Renal cortex interstitium (tissue), 15 donors: ENCODE results near the gene RECQL5. TPM values are rescaled to one million over a fixed set of nuclear protein-coding genes. Genes with fewer than 3 reads are reported as not detected.
A peak's percentile ranks its signal among the peaks of the same experiment; 100 is the strongest.

Source experiments
- DNase-seq, 11 donors: peaks; one replicate each; pipeline ENCODE4 v3.0.0-alpha.2; 2013; ENCODE audit warnings: low read depth in 9 of 11, low spot score in 4 of 11; ENCODE audit errors: extremely low read depth in 1 of 11
- long read RNA-seq, 16 experiments: transcript quantifications; one replicate each; lab custom pipeline, GENCODE V29; 2026
- polyA plus RNA-seq, 3 donors: library from polyadenylated mRNA; unstranded; fragments of 120-200 nt; gene quantifications; one replicate each; pipeline ENCODE4 v1.2.1, GENCODE V29; 2013; ENCODE audit not compliant: insufficient read length in 3 of 3

Gene RECQL5
- 10 to 100 TPM; 34.6 to 52.3 (median 44.1) TPM for polyA plus RNA-seq
- long read RNA-seq, donor 1, partial matches to known transcripts: 0 of 2 reads
- long read RNA-seq, donor 1, other reads (novel, unspliced or antisense): 0 of 2 reads
- long read RNA-seq, donor 2: 0 reads
- long read RNA-seq, donor 3, partial matches to known transcripts: 77 of 121 reads
- long read RNA-seq, donor 3, other reads (novel, unspliced or antisense): 39 of 121 reads
- long read RNA-seq, donor 4, partial matches to known transcripts: 54 of 102 reads
- long read RNA-seq, donor 4, other reads (novel, unspliced or antisense): 48 of 102 reads
- long read RNA-seq, donor 5: 0 reads
- long read RNA-seq, donor 6, partial matches to known transcripts: 50 of 72 reads
- long read RNA-seq, donor 6, other reads (novel, unspliced or antisense): 20 of 72 reads
- long read RNA-seq, donor 7, partial matches to known transcripts: 0 of 2 reads
- long read RNA-seq, donor 7, other reads (novel, unspliced or antisense): 0 of 2 reads
- long read RNA-seq, donor 8: 0 reads
- long read RNA-seq, donor 9: 0 reads
- long read RNA-seq, donor 10, partial matches to known transcripts: 21 of 23 reads
- long read RNA-seq, donor 10, other reads (novel, unspliced or antisense): 0 of 23 reads
- long read RNA-seq, donor 11, partial matches to known transcripts: 0 of 3 reads
- long read RNA-seq, donor 11, other reads (novel, unspliced or antisense): 0 of 3 reads
- long read RNA-seq, donor 12, partial matches to known transcripts: 25 of 26 reads
- long read RNA-seq, donor 12, other reads (novel, unspliced or antisense): 0 of 26 reads
- long read RNA-seq, donor 13: 0 reads
- long read RNA-seq, donor 14, partial matches to known transcripts: 79 of 79 reads
- long read RNA-seq, donor 14, other reads (novel, unspliced or antisense): 0 of 79 reads
- long read RNA-seq, donor 15, partial matches to known transcripts: 0 of 1 reads
- long read RNA-seq, donor 15, other reads (novel, unspliced or antisense): 0 of 1 reads
- long read RNA-seq, donor 16, partial matches to known transcripts: 123 of 254 reads
- long read RNA-seq, donor 16, other reads (novel, unspliced or antisense): 122 of 254 reads

DNA sequence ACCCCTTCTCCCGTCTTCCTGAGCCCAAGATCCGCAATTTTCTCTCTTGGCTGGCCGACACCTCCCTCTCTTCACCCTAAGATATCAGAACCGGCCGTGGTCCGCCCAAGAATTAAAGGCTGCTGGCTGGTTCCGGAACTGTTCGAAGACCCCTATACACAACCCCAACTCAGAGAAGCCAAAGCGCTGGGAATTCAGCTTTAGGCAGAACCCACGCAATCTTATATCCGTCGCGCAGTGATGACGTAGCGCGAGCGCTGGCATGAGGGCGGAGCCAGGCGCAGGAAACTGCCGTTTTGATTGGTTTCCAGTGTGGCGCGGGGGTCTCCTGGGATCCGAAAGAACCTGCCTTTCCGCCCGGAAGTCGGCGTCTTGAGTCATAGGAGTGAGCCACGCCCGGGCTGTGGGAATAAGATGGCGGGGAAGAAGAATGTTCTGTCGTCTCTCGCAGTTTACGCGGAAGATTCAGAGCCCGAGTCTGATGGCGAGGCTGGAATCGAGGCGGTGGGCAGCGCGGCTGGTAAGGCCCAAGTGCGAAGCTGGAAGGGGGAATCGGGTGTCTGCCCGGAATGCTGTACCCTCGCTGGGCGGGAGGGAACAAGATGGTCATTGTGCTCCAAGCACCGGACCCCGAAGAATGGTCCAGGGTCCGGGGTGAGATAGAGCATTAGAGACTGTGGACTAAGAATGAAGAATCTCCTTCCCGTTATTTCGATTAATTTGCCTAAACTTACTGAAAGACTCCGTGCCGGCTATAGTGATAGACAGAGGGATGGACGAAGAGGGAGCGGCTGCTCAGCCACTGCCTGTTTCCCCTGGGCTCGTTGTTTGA is at the start of gene RECQL5, which contains the start of gene SAP30BP:
Gene RECQL5, minus strand, starts transcription at position 196 of the 832 bp plus-strand sequence. CDS start 597 bp downstream, outside the sequence.
Gene SAP30BP, plus strand, starts transcription at position 380 of the 832 bp plus-strand sequence. Its CDS starts 35 bp downstream, at position 415.
- peak; percentile 97 to 99 (median 98) for DNase-seq

DNA sequence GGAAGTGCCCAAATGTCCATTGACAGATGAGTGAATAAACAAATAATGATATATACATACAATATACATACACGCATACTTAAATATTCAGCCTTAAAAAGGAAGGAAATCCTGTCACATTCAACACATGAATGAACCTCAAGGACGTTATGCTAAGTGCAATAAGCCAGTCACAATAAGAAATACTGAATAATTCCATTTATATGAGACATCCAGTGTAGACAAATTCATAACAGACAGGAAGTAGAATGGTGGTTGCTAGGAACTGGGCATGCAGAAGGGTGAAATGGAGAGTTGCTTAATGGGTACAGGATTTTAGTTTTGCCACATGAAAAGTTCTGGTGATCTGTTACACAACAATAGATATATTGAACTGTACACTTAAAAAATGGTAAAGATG is 45.5 kb upstream of the RECQL5 start:
- no peak for DNase-seq

DNA sequence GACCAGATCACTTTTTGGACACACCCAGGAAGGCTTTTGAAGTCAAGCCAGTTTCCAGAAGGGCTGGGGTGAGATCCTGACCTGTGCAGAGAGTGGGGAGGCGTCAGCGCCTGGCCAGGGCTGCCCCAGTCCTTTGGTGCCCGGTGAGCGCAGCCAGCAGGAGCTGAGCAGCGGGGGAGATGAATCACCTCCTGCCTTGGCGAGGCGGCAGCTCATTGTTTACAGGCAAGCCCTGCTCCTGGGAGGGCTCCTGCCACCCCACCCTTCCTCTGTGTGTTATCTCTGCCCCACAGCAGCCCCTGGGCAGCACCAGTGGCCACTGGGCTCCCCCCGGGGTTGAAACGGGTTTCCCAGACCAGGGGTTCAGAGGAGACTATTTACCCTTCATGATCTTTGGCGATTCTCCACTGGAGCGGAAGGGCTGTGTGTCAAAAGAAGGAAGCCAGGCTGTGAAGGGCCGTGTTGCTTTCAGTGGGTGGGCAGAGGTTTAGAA is 40.2 kb upstream of the RECQL5 start:
- no peak for DNase-seq

DNA sequence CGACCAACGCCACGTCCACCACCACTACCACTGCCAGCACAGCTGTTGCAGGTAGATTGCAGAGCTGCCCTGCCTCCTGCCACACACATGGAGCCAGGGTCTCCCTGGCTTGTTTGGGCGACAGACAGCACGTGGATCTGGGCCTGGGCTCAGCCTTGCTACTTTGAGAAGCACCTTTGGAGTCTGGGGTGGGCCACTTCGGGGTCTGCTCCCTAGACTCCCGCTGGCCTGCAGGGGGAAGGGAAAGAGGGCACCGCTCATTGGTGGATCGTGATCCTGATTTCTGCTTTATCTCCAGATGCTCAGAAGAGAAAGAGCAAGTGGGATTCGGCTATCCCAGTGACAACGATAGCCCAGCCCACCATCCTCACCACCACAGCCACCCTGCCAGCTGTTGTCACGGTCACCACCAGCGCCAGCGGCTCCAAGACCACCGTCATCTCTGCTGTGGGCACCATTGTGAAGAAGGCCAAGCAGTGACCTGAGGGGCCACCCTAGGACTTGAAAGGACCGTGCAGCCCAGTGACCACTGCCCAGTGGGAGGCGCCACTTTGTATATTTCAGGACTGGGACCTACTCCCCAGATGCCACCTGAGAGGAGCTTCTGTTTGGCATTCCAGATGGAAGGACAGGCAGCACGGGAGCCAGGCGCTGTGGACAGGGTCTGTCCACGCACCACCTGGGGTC is 39.2 kb upstream of the RECQL5 start:
- no peak for DNase-seq

DNA sequence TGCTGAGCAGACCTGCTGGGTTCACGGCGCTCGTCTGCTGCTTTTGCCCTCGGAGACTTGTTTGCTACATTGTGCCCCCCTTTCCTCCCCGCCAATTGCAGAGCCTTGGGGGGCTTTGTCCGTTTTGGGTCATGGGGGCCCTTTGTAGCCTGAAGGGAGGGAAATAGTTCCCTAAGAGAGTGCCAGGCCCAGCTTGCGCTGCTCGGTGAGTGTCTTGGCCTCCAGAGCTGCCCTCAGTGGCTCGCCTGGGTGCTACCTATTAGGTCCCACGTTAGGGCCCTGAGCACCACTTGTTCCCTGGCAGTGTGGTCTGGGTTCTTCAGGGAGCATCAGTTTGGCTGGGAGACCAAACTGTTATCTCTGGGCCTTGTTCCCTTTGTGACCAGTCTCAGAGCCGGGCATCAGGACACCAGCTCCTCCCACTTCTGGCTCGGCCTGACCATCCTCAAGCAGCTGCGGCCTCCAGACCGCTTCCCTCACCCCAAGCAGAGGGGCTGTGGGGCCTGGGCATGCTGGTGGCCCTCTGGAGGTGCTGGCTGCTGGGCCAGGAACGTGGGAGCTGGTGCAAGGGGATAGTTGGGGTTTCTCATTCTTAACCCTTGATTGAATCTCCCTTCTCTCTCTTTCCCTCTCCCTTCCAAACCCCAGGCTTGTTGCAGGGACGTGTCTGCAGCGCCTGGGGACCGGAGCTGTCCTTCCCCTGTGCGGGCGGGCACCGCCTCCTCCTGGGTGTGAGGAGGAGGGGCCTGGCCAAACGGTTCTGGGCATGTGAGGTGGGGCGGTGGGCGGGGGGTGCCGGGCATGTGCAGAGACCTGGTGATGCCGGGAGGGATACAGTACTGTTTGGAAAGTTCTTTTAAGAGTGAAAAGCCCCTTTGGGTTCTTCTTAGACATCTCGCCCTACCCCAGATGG is 38.3 kb upstream of the RECQL5 start:
- DNase-seq: no peak

DNA sequence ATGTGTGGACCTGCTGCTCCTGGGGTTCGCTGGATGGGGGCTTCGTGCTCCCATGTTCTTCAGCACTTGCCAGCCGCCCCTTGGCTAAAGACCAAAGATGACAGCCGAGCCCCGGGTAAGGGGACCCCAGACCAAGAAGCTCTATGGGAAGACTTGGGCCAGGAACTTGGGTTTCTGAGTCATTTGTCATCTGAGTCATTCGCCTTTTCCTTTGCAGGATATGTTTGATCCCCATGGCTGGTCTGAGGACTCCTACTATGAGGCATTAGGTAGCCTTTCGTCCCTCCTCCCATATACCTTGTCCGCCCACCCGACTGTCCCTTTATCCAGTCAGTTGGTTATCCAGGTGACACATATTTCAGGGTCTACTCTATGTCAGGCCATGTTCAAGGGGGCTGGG is 36.6 kb upstream of the RECQL5 start:
- DNase-seq: no peak

DNA sequence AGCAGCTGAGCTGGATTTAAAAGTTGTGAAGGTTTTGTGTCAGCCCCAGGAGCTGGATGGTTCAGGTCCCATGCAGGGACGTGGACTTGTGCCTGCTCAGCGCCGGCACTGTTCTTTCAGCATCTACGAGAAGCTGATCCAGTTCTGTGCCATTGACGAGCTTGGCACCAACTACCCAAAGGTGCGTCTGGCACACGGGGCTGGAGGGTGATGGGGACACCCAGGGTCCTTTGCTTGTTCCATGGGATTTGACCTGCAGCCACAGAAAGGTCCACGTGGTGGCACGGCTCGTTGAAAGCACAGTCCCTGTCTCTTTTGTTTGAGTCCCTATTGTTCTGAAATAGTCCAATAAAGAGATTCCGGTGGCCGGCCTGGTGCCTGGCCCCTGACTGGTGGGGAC is 36.2 kb upstream of the RECQL5 start:
- no peak for DNase-seq

DNA sequence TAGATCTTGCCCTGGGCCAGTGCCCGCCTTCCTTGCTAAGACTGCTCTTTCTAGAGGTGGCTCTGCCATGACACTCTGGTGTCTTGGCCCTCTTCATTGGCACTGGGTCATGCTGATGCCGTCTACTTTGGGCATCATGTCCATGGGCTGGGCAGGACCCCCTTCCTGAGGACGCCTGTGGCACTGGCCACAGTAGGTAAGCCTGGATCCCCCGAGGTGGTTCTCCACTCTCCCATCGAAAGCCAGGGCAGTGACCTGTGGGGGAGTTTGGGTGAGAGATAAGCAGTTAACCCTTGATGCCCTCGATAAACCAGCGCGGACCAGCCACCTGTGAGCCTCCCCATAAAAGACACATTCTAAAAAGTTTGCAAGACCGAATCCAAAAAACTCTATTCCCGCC is 34.3 kb upstream of the RECQL5 start:
- DNase-seq: no peak

DNA sequence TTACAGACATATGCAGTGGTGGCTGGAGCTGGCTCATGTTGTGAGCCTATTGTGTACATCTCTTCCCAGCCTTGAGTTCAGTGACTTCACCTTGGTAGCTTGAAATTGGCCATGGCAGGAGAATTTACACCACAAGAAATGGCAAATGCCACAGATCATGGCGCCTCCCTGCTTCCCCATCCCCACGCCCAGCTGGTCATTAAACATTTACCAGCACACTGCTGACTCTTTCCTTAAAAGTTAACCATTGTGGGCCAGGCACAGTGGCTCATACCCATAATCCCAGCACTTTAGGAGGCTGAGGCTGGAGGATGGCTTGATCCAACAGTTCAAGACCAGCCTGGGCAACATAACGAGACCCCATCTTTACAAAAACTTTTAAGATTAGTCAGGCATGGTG is 31.7 kb upstream of the RECQL5 start:
- DNase-seq: no peak

DNA sequence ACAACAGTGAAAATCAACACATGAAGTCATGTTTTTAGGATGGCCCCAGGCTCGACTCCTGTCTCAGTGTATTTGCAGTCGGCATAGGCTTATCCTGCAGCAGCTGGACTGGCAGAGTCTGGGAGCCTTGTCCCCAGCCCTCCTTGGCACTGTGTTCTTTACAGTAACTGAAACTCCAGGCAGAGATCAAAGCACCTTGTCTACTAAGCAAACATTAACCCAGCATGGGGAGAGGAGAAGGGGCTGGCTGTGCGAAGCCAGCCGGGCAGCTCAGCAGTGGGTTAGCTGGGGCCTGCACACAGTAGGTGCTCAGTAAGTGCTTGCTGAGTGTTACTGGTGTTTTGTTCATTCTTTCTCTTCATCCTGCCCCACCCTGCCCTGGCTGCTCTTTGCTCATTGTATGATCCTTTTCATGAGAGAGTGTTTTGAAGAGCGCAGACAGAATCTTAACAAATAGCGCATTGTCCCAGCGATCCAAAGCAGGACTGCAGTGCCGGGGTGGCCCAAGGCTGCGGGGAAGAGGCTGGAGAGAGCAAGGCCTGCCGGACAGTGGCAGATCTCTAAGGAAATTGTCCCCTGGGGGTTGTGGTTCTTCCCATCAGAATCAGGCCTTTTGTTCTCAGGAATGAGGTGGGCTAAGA is 30.8 kb upstream of the RECQL5 start:
- no peak for DNase-seq

DNA sequence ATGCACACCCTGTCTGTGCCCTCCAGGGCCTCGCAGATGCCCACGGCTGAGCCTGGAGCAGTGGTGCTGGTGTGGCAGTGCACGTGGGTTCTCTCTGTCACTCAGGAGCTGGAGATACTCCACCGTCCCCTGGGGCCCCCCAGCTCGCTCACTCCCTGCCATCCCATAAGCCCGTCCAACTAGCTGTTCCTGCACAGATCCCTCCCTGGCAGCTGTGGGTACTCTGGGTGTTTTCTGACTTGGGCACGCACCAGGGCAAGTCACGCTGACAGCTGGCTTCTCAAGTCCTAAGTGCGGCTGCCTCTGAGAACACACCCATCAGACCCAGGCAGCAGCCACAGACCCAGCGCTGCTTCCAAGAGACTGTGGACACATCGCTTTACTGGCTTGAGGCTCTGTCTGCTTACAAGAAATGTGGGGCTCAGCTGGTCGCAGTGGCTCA is 28.9 kb upstream of the RECQL5 start:
- DNase-seq: no peak

DNA sequence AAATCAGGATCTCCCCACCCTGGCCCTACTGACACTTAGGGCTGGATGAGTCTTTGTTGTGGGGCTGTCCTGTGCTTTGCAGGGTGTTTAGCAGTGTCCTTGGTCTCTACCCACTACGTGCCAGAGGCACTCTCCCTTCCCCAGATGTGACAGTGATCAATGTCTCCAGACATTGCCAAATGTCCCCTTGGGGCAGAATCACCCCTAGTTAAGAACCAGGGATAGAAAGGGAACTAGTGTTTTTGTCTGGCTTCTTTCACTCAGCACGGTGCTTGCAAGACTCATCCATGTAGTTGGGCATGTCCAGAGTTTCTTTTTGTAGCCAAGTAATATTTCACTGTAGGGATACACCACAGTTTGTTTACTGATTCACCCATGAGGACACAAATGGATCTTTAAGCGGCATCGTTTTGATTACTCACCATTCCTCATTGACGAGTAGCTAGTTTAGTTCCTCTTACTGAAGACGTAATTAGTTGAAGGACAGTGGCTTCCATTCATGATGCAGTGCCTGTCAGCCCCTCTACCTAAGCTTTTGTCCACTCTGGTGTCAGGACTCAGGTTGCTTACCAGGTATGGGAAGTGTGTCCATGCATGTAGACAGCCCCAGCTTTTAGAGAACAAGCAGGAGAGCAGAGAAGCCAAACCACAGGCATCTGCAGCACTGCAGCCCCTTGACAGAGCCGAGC is 28.3 kb upstream of the RECQL5 start:
- DNase-seq: no peak

DNA sequence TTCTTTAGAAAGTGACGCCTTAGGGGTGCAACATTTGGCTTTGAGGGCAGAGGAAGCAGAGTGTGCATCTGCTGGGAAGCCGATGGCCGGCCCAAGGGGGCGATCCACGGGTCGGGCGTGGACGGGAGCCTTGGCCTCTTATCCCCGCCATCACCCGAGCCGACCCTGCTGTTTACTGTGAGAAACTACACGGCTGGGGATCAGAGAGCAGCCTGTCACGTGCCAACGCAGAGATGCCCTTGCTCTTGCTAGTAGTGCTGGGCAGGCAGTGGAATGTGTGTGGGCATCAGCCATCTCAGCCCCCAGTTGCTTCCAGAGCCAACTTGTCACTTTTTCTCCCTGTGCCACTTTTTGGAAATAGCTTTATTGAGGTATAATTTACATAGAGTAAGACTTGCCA is 27.6 kb upstream of the RECQL5 start:
- DNase-seq: no peak

DNA sequence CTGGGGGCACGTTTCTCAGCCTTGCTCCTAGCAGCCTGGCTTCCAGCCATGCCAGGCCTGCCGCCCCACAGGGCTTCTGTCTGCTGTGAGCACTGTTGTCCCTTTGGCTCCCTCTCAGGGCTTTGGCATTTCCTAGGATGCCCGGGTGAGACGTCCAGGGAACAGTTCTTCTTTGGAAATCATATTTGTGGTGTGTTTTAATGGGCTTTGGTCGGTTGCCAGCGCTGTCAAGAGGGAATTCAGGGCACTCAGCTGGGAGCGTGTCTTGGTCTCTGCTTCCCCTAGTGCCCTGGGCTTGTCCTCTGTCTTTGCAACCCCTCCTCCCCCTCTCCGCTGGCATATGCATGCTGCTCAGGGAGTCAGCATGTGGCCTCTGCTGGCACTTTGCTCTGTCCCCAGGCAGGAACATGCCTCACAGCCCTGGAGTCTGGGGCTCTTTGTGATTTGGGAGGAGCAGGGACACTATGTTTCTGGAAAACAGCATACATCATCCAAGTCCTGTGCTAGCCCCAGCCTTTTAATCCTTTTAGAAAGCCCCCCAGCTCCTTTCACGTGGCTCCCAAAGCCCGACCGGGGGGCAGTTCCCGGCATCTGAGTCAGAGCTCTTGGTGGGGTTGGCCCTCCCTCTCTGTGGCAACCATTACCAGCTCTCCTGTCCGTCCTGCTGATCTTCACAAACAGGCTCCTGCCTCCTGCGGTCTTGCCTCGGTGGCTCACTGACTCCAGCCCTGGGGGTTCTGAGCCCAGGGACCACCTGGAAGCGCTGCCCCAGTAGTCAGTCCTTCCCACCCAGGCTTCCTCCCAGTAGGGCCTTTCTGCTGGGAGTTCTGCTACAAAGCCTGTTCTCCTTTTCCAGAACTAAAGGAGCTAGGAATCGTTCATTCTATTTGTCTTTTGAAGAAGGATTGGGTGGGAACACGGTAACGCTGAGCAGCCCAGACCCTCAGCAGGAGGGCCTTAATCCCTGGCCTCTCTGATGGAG is 26.8 kb upstream of the RECQL5 start:
- no peak for DNase-seq

DNA sequence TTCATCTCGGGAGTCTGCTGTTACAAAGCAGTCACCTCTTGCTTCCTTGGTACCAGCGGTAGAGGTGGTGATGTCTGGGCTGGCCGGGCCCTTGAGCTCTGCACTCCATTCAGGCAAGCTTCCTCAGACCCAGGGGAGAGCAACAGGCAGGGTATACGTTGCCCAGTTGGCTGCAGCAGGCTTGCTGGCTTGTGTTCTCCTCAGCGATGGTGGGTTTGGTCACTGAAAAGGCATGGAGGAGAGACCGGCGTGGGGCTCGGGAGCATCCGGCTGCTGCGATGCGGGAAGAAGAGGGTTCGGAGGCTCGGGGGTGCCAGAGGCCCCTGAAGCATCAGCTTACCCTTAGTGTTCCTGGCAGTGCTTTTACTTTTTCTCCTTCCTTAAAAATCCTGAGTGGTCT is 26.0 kb upstream of the RECQL5 start:
- DNase-seq: no peak
